ENCODE measurements around the gene UBAC1.

DNA sequence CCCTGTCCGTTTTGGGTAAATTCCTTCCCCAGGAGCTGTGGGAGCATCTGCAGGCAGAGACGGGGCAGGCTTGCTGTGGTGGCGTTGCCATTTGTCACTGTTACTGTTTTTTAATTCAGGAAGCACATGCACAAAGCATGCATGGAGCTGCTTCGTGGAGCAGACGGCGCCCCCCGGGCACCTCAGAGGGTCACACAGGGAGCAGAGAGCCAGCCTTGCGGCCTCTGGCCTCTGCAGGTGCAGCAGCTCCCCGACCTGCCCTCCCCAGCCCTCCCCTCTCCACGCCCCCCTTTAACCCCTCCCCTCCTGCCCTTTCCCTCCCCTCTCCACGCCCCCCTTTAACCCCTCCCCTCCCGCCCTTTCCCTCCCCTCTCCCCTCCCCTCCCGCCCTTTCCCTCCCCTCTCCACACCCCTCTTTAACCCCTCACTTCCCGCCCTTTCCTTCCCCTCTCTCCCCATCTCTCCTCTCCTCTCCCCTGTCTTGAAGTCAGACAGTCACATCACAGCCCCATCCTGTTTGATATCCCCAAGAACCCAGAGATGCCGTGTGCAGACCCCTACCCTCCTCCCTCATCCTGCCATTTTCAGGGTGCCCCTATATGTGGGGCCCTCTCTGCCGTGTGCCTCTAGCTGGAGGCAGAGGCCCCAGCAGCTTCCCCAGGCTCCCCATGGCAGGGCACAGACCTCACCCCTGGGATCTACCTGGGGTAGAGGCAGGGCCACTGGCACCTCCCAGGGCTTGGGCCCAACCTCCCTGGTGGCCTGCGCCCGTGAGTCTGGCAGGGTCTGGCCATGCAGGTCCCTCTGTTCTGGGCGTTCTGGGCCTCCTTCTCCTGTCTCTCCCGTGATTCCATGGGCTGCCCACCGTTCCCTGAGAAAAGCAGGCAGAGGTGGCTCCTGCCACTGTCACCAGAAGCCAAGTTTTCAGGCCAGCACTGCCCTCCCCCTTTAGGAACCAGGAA, 29.6 kb upstream of the UBAC1 start:
- TF ChIP-seq, protein P1, sequence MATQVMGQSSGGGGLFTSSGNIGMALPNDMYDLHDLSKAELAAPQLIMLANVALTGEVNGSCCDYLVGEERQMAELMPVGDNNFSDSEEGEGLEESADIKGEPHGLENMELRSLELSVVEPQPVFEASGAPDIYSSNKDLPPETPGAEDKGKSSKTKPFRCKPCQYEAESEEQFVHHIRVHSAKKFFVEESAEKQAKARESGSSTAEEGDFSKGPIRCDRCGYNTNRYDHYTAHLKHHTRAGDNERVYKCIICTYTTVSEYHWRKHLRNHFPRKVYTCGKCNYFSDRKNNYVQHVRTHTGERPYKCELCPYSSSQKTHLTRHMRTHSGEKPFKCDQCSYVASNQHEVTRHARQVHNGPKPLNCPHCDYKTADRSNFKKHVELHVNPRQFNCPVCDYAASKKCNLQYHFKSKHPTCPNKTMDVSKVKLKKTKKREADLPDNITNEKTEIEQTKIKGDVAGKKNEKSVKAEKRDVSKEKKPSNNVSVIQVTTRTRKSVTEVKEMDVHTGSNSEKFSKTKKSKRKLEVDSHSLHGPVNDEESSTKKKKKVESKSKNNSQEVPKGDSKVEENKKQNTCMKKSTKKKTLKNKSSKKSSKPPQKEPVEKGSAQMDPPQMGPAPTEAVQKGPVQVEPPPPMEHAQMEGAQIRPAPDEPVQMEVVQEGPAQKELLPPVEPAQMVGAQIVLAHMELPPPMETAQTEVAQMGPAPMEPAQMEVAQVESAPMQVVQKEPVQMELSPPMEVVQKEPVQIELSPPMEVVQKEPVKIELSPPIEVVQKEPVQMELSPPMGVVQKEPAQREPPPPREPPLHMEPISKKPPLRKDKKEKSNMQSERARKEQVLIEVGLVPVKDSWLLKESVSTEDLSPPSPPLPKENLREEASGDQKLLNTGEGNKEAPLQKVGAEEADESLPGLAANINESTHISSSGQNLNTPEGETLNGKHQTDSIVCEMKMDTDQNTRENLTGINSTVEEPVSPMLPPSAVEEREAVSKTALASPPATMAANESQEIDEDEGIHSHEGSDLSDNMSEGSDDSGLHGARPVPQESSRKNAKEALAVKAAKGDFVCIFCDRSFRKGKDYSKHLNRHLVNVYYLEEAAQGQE (tag by site-specific recombination; IDR thresholded peaks at IDR 0.05), result no peak
- TF ChIP-seq, protein P2, sequence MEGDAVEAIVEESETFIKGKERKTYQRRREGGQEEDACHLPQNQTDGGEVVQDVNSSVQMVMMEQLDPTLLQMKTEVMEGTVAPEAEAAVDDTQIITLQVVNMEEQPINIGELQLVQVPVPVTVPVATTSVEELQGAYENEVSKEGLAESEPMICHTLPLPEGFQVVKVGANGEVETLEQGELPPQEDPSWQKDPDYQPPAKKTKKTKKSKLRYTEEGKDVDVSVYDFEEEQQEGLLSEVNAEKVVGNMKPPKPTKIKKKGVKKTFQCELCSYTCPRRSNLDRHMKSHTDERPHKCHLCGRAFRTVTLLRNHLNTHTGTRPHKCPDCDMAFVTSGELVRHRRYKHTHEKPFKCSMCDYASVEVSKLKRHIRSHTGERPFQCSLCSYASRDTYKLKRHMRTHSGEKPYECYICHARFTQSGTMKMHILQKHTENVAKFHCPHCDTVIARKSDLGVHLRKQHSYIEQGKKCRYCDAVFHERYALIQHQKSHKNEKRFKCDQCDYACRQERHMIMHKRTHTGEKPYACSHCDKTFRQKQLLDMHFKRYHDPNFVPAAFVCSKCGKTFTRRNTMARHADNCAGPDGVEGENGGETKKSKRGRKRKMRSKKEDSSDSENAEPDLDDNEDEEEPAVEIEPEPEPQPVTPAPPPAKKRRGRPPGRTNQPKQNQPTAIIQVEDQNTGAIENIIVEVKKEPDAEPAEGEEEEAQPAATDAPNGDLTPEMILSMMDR (tag by site-specific recombination; IDR thresholded peaks at IDR 0.05), result no peak
- TF ChIP-seq, protein P3, sequence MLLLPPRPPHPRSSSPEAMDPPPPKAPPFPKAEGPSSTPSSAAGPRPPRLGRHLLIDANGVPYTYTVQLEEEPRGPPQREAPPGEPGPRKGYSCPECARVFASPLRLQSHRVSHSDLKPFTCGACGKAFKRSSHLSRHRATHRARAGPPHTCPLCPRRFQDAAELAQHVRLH (tag by site-specific recombination; IDR thresholded peaks at IDR 0.05), result no peak
- TF ChIP-seq ZNF785 (tag by site-specific recombination; IDR thresholded peaks at IDR 0.05) (no peak), PRDM1 (tag by site-specific recombination; IDR thresholded peaks at IDR 0.05) (no peak), HOXA7 (CRISPR knock-in tag; IDR thresholded peaks at IDR 0.05; ENCODE audit: borderline replicate concordance) (no peak), KLF10 (tag by site-specific recombination; IDR thresholded peaks at IDR 0.05) (no peak)
- TF ChIP-seq, protein P4, sequence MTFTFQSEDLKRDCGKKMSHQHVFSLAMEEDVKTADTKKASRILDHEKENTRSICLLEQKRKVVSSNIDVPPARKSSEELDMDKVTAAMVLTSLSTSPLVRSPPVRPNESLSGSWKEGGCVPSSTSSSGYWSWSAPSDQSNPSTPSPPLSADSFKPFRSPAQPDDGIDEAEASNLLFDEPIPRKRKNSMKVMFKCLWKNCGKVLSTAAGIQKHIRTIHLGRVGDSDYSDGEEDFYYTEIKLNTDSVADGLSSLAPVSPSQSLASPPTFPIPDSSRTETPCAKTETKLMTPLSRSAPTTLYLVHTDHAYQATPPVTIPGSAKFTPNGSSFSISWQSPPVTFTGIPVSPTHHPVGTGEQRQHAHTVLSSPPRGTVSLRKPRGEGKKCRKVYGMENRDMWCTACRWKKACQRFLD (tag by site-specific recombination; IDR thresholded peaks at IDR 0.05), result no peak
- TF ChIP-seq, protein P5, sequence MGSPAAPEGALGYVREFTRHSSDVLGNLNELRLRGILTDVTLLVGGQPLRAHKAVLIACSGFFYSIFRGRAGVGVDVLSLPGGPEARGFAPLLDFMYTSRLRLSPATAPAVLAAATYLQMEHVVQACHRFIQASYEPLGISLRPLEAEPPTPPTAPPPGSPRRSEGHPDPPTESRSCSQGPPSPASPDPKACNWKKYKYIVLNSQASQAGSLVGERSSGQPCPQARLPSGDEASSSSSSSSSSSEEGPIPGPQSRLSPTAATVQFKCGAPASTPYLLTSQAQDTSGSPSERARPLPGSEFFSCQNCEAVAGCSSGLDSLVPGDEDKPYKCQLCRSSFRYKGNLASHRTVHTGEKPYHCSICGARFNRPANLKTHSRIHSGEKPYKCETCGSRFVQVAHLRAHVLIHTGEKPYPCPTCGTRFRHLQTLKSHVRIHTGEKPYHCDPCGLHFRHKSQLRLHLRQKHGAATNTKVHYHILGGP (tag by site-specific recombination; IDR thresholded peaks at IDR 0.05), result no peak
